ENCODE data around the gene UGGT1.

UGGT1 gene

DNA sequence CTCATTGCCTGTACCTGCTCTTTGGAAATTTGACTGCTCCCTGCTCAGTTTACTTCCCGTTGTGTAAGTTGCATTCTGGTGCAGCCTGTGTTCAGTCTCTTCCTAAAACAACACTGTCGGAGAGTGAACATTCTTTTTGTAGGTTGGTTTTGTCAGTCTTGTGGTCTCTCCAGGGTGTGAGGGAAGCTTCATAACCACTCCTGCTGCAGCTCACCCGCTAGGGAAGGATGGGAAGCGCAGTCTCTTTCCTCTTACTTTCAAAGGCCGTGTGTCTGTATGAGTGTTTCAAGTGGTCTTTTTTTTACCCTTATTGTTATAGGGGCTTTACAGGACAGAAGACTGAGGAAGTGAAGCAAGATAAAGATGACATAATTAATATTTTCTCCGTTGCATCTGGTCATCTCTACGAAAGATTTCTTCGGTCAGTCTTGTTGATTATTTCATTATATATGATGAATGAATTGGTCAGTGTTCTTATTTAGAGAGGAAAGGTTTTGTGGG lies 87.2 kb downstream of the UGGT1 start:
- Histone ChIP-seq H3K9me3 (ENCODE audit: control insufficient read depth, insufficient read depth, low read length) (no peaks in the 10 kb centered on the region), H3K36me3 (ENCODE audit: control insufficient read depth, insufficient read depth, low read length) (peaks cover 13% of the 10 kb centered on the region), H3K9ac (ENCODE audit: low read depth, low read length) (no peak overlapping the region), H3K27me3 (ENCODE audit: control insufficient read depth, insufficient read depth, low read length) (no peaks in the 10 kb centered on the region), H3K4me1 (ENCODE audit: control insufficient read depth, insufficient read depth, low read length) (no peaks in the 10 kb centered on the region), H3K4me3 (ENCODE audit: low read depth, low read length) (no peak overlapping the region)

- Histone ChIP-seq H3K36me3 (ENCODE audit: control insufficient read depth, insufficient read depth, low read length) (peaks cover 7% of the 10 kb centered on the region), H3K4me1 (ENCODE audit: control insufficient read depth, insufficient read depth, low read length) (no peaks in the 10 kb centered on the region), H3K27me3 (ENCODE audit: control insufficient read depth, insufficient read depth, low read length) (no peaks in the 10 kb centered on the region), H3K9ac (ENCODE audit: low read depth, low read length) (no peak overlapping the region), H3K4me3 (ENCODE audit: low read depth, low read length) (no peak overlapping the region), H3K9me3 (ENCODE audit: control insufficient read depth, insufficient read depth, low read length) (no peaks in the 10 kb centered on the region)
These were observed 87.9 kb downstream of the UGGT1 start for GRCh38 chr2:128178650-128179460.

GRCh38 chr2:128179461-128179755 lies 88.4 kb downstream of the UGGT1 start:
- Histone ChIP-seq H3K27me3 (ENCODE audit: control insufficient read depth, insufficient read depth, low read length) (no peaks in the 10 kb centered on the region), H3K9ac (ENCODE audit: low read depth, low read length) (no peak overlapping the region), H3K36me3 (ENCODE audit: control insufficient read depth, insufficient read depth, low read length) (peaks cover 7% of the 10 kb centered on the region)

GRCh38 chr2:128180031-128180430 lies 89.0 kb downstream of the UGGT1 start:
- peaks cover 7% of the 10 kb centered on the region for H3K36me3 ChIP-seq (ENCODE audit: control insufficient read depth, insufficient read depth, low read length)
- no peak overlapping the region for H3K9ac ChIP-seq (ENCODE audit: low read depth, low read length)
- no peaks in the 10 kb centered on the region for H3K4me1 ChIP-seq (ENCODE audit: control insufficient read depth, insufficient read depth, low read length)
- H3K4me3 ChIP-seq (ENCODE audit: low read depth, low read length) = no peak overlapping the region
- no peaks in the 10 kb centered on the region for H3K27me3 ChIP-seq (ENCODE audit: control insufficient read depth, insufficient read depth, low read length)
- H3K9me3 ChIP-seq (ENCODE audit: control insufficient read depth, insufficient read depth, low read length) = no peaks in the 10 kb centered on the region

More at GRCh38 chr2:128179461-128179755, 88.4 kb downstream of the UGGT1 start:
- no peak overlapping the region for H3K4me3 ChIP-seq (ENCODE audit: low read depth, low read length)
- no peaks in the 10 kb centered on the region for H3K9me3 ChIP-seq (ENCODE audit: control insufficient read depth, insufficient read depth, low read length)
- no peaks in the 10 kb centered on the region for H3K4me1 ChIP-seq (ENCODE audit: control insufficient read depth, insufficient read depth, low read length)

GRCh38 chr2:128185576-128185975 lies 94.6 kb downstream of the UGGT1 start:
- Histone ChIP-seq H3K36me3 (ENCODE audit: control insufficient read depth, insufficient read depth, low read length) (peaks cover 12% of the 10 kb centered on the region), H3K4me1 (ENCODE audit: control insufficient read depth, insufficient read depth, low read length) (no peaks in the 10 kb centered on the region), H3K4me3 (ENCODE audit: low read depth, low read length) (no peak overlapping the region), H3K9ac (ENCODE audit: low read depth, low read length) (no peak overlapping the region), H3K27me3 (ENCODE audit: control insufficient read depth, insufficient read depth, low read length) (no peaks in the 10 kb centered on the region), H3K9me3 (ENCODE audit: control insufficient read depth, insufficient read depth, low read length) (no peaks in the 10 kb centered on the region)

DNA sequence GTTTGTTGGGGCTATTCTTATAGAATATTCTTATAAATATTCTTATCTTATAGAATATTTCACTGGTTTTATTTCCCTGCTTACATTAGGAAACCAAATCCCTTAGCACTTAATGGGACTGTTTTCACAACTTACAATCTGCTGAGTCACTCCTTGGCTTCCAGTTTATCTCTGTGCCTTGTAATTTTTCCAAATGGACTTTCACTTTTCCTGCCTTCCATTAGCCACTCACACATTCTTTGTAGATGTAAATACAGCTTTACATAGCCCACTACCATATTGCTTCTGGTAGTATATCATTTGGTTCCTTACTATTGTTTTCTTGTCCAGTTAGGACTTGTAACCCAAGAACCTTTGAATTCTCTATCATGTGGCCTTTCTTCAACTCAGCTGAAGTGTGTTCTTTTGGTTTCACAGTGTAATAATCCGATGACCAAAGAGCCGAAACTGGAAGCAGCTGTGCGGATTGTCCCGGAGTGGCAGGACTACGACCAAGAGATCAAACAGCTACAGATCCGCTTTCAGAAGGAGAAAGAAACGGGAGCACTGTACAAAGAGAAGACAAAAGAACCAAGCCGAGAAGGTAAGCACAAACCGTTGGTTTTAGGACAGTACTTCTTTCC lies 96.1 kb downstream of the UGGT1 start:
- Histone ChIP-seq H3K27me3 (ENCODE audit: control insufficient read depth, insufficient read depth, low read length) (no peaks in the 10 kb centered on the region), H3K4me1 (ENCODE audit: control insufficient read depth, insufficient read depth, low read length) (no peaks in the 10 kb centered on the region), H3K9ac (ENCODE audit: low read depth, low read length) (no peak overlapping the region), H3K9me3 (ENCODE audit: control insufficient read depth, insufficient read depth, low read length) (no peaks in the 10 kb centered on the region), H3K4me3 (ENCODE audit: low read depth, low read length) (no peak overlapping the region), H3K36me3 (ENCODE audit: control insufficient read depth, insufficient read depth, low read length) (peaks cover 17% of the 10 kb centered on the region)

DNA sequence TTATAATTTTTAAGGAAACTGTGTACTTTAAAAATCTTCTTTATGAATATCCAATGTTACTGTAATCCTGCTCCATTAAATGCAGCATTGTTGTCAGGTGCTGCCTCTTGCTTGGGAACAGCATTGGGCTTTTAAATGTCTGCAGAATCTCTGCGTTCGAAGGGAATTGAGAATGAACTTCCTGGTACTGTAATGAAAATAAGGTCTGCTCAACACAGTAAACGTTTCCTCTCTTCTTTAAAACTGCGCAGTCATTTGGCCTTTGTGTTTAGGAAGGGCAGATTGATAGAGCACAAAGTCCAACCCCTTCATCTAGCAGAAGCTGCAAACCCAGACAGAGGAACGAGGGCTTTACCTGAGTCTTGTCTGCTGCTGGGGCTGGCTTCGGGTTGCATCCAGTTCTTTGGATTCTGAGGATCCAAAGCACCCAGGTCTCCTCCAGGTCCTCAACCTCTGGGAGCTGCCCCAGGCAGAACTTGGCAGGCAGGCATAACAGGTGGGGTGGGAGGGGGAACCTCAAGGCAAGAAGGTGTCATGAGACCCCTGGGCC lies 104.5 kb downstream of the UGGT1 start:
- Histone ChIP-seq H3K4me3 (ENCODE audit: low read depth, low read length) (no peak overlapping the region), H3K9me3 (ENCODE audit: control insufficient read depth, insufficient read depth, low read length) (no peaks in the 10 kb centered on the region), H3K27me3 (ENCODE audit: control insufficient read depth, insufficient read depth, low read length) (no peaks in the 10 kb centered on the region), H3K4me1 (ENCODE audit: control insufficient read depth, insufficient read depth, low read length) (no peaks in the 10 kb centered on the region), H3K36me3 (ENCODE audit: control insufficient read depth, insufficient read depth, low read length) (peaks cover 6% of the 10 kb centered on the region), H3K9ac (ENCODE audit: low read depth, low read length) (no peak overlapping the region)

DNA sequence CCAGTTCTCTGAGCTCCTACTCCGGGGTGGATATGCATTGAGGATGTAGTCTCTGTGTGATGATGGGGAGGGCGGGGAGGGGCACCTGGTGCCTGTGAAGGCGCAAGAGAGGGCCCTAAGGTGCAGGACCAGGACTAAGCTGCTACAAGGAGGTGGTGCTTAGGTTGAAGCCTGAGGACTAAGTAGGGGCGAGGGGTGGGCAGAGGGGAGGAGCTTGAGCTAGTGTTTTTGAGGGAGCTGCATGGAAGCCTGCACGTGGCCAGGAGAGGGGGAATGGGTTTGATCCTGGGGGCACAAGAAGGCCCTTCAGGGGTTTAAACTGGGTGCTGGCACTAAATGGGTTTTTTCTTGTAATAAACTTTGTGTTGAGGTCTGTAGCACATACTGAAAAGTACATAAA lies 105.0 kb downstream of the UGGT1 start:
- H3K27me3 ChIP-seq (ENCODE audit: control insufficient read depth, insufficient read depth, low read length) = no peaks in the 10 kb centered on the region
- no peaks in the 10 kb centered on the region for H3K4me1 ChIP-seq (ENCODE audit: control insufficient read depth, insufficient read depth, low read length)
- no peak overlapping the region for H3K4me3 ChIP-seq (ENCODE audit: low read depth, low read length)
- peaks cover 1% of the 10 kb centered on the region for H3K36me3 ChIP-seq (ENCODE audit: control insufficient read depth, insufficient read depth, low read length)
- H3K9me3 ChIP-seq (ENCODE audit: control insufficient read depth, insufficient read depth, low read length) = no peaks in the 10 kb centered on the region
- no peak overlapping the region for H3K9ac ChIP-seq (ENCODE audit: low read depth, low read length)

GRCh38 chr2:128196471-128196931 lies 105.5 kb downstream of the UGGT1 start:
- no peaks in the 10 kb centered on the region for H3K27me3 ChIP-seq (ENCODE audit: control insufficient read depth, insufficient read depth, low read length)
- H3K36me3 ChIP-seq (ENCODE audit: control insufficient read depth, insufficient read depth, low read length) = no peaks in the 10 kb centered on the region
- no peaks in the 10 kb centered on the region for H3K9me3 ChIP-seq (ENCODE audit: control insufficient read depth, insufficient read depth, low read length)
- no peak overlapping the region for H3K4me3 ChIP-seq (ENCODE audit: low read depth, low read length)
- no peaks in the 10 kb centered on the region for H3K4me1 ChIP-seq (ENCODE audit: control insufficient read depth, insufficient read depth, low read length)
- H3K9ac ChIP-seq (ENCODE audit: low read depth, low read length) = no peak overlapping the region

GRCh38 chr2:128197059-128197458 lies 106.1 kb downstream of the UGGT1 start:
- Histone ChIP-seq H3K9me3 (ENCODE audit: control insufficient read depth, insufficient read depth, low read length) (no peaks in the 10 kb centered on the region), H3K9ac (ENCODE audit: low read depth, low read length) (no peak overlapping the region), H3K4me1 (ENCODE audit: control insufficient read depth, insufficient read depth, low read length) (no peaks in the 10 kb centered on the region), H3K27me3 (ENCODE audit: control insufficient read depth, insufficient read depth, low read length) (no peaks in the 10 kb centered on the region), H3K36me3 (ENCODE audit: control insufficient read depth, insufficient read depth, low read length) (no peaks in the 10 kb centered on the region), H3K4me3 (ENCODE audit: low read depth, low read length) (no peak overlapping the region)

DNA sequence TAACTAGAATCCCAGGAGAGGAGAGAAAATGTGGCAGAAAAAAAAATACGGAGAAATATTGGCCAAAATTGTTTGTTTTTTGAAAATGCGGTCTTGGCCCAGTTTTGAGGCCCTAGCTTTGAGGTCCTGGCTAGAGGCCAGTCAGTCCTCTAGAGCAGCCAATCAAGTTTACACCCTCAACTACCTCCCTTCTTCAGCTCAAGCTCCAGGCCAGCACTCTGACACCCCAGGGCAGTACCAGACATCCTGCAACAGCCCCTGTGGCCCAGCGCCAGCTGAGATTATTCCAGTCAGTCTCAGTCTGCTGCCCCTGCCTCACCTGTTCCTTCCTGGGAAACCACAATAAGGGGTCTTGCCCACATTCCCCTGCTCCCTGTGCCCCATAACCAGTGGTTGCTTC lies 107.7 kb downstream of the UGGT1 start:
- no peak overlapping the region for H3K4me3 ChIP-seq (ENCODE audit: low read depth, low read length)
- H3K27me3 ChIP-seq (ENCODE audit: control insufficient read depth, insufficient read depth, low read length) = no peaks in the 10 kb centered on the region

GRCh38 chr2:128199141-128199540 lies 108.1 kb downstream of the UGGT1 start:
- Histone ChIP-seq H3K9ac (ENCODE audit: low read depth, low read length) (no peak overlapping the region), H3K4me1 (ENCODE audit: control insufficient read depth, insufficient read depth, low read length) (no peaks in the 10 kb centered on the region), H3K9me3 (ENCODE audit: control insufficient read depth, insufficient read depth, low read length) (no peaks in the 10 kb centered on the region), H3K36me3 (ENCODE audit: control insufficient read depth, insufficient read depth, low read length) (no peaks in the 10 kb centered on the region), H3K4me3 (ENCODE audit: low read depth, low read length) (no peak overlapping the region), H3K27me3 (ENCODE audit: control insufficient read depth, insufficient read depth, low read length) (no peaks in the 10 kb centered on the region)

More for the DNA sequence above, 107.7 kb downstream of the UGGT1 start:
- Histone ChIP-seq H3K9me3 (ENCODE audit: control insufficient read depth, insufficient read depth, low read length) (no peaks in the 10 kb centered on the region), H3K9ac (ENCODE audit: low read depth, low read length) (no peak overlapping the region), H3K36me3 (ENCODE audit: control insufficient read depth, insufficient read depth, low read length) (no peaks in the 10 kb centered on the region), H3K4me1 (ENCODE audit: control insufficient read depth, insufficient read depth, low read length) (no peaks in the 10 kb centered on the region)
